Panc1 (cell line): ENCODE measurements around the gene AP5M1.

Experiments
- SIN3A ChIP-seq: IDR thresholded peaks from 2 replicates; pipeline ENCODE4 v1.6.1; 2012; ENCODE audit warnings: low read depth, mild to moderate bottlenecking, low read length, moderate library complexity, borderline replicate concordance; ENCODE audit not compliant: insufficient read depth
- TF ChIP-seq, protein P1 (sequence below): fragments of 450-650 bp; IDR thresholded peaks from 2 replicates; pipeline ENCODE4 v1.5.1; 2017; ENCODE audit warnings: mild to moderate bottlenecking
- TF ChIP-seq, protein P2 (sequence below), 2 experiments: IDR thresholded peaks; 2 replicates each; pipeline ENCODE4 v1.6.1; 2011 to 2012; ENCODE audit warnings: low read depth in 2 of 2, control low read depth in 1 of 2, low read length in 1 of 2, mild to moderate bottlenecking in 1 of 2, moderate library complexity in 1 of 2; ENCODE audit not compliant: insufficient read depth in 1 of 2

DNA sequence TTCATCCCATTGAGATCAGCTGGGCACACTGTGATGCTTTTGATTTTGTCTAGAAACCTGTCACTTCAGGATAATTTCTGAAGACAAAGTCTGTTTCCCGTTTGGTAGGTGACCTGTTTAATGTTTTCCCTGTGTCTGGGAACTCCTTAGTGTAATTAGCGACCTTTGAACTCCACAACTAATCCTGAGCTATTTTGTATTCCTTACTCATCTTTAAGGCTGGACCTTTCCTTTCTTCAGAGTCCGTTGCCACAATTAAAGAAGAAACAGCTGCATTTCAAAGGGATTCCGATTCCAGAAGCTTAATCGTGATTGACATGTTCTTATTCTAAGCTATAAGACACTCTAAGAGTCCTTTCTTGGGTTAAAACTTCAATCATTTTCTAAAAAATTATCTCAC lies 22.0 kb downstream of the AP5M1 start:
- TF ChIP-seq, protein P1, sequence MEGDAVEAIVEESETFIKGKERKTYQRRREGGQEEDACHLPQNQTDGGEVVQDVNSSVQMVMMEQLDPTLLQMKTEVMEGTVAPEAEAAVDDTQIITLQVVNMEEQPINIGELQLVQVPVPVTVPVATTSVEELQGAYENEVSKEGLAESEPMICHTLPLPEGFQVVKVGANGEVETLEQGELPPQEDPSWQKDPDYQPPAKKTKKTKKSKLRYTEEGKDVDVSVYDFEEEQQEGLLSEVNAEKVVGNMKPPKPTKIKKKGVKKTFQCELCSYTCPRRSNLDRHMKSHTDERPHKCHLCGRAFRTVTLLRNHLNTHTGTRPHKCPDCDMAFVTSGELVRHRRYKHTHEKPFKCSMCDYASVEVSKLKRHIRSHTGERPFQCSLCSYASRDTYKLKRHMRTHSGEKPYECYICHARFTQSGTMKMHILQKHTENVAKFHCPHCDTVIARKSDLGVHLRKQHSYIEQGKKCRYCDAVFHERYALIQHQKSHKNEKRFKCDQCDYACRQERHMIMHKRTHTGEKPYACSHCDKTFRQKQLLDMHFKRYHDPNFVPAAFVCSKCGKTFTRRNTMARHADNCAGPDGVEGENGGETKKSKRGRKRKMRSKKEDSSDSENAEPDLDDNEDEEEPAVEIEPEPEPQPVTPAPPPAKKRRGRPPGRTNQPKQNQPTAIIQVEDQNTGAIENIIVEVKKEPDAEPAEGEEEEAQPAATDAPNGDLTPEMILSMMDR = no peak
- TF ChIP-seq, protein P2, sequence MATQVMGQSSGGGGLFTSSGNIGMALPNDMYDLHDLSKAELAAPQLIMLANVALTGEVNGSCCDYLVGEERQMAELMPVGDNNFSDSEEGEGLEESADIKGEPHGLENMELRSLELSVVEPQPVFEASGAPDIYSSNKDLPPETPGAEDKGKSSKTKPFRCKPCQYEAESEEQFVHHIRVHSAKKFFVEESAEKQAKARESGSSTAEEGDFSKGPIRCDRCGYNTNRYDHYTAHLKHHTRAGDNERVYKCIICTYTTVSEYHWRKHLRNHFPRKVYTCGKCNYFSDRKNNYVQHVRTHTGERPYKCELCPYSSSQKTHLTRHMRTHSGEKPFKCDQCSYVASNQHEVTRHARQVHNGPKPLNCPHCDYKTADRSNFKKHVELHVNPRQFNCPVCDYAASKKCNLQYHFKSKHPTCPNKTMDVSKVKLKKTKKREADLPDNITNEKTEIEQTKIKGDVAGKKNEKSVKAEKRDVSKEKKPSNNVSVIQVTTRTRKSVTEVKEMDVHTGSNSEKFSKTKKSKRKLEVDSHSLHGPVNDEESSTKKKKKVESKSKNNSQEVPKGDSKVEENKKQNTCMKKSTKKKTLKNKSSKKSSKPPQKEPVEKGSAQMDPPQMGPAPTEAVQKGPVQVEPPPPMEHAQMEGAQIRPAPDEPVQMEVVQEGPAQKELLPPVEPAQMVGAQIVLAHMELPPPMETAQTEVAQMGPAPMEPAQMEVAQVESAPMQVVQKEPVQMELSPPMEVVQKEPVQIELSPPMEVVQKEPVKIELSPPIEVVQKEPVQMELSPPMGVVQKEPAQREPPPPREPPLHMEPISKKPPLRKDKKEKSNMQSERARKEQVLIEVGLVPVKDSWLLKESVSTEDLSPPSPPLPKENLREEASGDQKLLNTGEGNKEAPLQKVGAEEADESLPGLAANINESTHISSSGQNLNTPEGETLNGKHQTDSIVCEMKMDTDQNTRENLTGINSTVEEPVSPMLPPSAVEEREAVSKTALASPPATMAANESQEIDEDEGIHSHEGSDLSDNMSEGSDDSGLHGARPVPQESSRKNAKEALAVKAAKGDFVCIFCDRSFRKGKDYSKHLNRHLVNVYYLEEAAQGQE (IDR thresholded peaks at IDR 0.05; ENCODE audit: insufficient read depth in 1 of 2, low read depth in 2 of 2, low read length in 1 of 2) = no peak
- no peak for TF ChIP-seq SIN3A
